Stimulated activated CD8-positive, alpha-beta memory T cell treated with anti-CD3 and anti-CD28 coated beads, Interleukin-7, amount 100 ng/mL, for 24 hours (primary cell): Measurements from ENCODE around the gene DGCR6.
"Not testable (repeated sequence)": the region's sequence is repeated elsewhere in the genome, so short reads cannot be mapped to it uniquely, and the experiment has no call there.

ENCODE experiments used
- DNase-seq: peaks from one replicate; pipeline ENCODE4 v3.0.0-alpha.2; 2020; ENCODE audit warnings: low read depth

Gene DGCR6

DNA sequence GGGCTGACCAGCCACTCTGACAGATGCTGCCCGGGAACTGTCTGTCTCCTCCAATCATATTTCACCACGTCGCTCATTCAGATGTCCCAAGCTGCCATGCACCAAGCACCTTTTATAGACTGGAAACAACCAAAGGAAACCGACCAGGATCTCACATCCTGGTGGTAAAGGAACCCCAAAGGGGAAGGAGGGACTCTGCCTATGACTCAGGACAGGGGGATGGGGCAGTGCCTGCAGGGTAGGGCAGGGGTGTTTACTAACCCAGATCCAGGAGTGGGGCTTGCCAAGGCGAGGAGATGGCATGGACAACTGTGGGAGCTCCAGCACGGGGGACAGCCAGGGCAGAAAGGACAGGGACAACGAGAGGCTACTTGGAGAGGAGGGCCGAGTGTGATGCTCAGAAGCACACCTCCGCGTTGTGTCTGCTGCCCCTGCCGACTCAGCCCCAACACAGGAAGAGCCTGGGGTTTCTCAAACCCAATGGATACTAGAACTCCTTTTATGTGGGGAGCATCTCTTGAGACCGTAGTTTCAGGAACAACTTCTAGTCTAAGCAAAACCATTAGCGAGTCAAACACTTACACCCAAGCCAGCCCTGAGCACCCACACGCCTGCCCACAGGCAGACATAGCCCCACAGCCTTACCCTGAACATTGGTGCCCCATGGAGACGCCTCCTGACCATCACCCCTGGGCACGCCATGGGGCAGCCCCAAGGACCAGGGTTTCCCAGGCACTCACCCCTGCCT lies 26.0 kb downstream of the DGCR6 start:
- no peak for DNase-seq

DNA sequence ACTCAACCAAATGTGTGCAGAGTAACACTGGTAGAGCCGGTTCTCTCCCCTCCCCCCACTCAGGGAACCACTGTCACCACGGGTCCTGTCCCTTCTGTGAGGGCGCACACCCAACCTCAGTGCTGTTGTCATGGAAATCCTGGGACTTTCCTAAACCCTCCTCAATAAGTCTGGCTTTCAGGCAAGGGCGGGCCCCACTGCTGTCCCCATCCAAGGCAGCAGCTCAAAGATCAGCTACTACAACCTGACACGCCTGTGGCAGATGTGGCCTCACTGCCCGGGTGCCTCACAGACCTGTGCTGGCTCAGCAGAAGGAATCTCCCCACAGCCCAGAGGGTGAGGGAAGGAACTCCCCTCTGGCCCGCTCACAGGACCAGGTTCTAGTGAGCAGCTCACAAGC lies 27.8 kb downstream of the DGCR6 start:
- no peak for DNase-seq

GRCh38 chr22:18934688-18935087 lies 28.6 kb downstream of the DGCR6 start:
- DNase-seq: not testable (repeated sequence)

GRCh38 chr22:18935889-18936529 lies 29.9 kb downstream of the DGCR6 start, which contains the start of gene PRODH:
Gene PRODH, minus strand, starts transcription at chr22:18936293. Its CDS starts 6 bp downstream, at chr22:18936287.
- no peak for DNase-seq

DNA sequence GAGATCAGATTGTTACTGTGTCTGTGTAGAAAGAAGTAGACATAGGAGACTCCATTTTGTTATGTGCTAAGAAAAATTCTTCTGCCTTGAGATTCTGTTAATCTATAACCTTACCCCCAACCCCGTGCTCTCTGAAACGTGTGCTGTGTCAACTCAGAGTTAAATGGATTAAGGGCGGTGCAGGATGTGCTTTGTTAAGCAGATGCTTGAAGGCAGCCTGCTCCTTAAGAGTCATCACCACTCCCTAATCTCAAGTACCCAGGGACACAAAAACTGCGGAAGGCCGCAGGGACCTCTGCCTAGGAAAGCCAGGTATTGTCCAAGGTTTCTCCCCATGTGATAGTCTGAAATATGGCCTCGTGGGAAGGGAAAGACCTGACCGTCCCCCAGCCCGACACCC lies 32.6 kb downstream of the DGCR6 start:
- not testable (repeated sequence) for DNase-seq

GRCh38 chr22:18947105-18947504 lies 41.0 kb downstream of the DGCR6 start:
- DNase-seq: not testable (repeated sequence)

- no peak for DNase-seq
Measured at GRCh38 chr22:18947905-18948304, 41.8 kb downstream of the DGCR6 start.

- no peak for DNase-seq
Measured at GRCh38 chr22:18950141-18950540, 44.0 kb downstream of the DGCR6 start.

GRCh38 chr22:18952022-18952421 lies 45.9 kb downstream of the DGCR6 start:
- DNase-seq: no peak

GRCh38 chr22:18953128-18953527 lies 47.0 kb downstream of the DGCR6 start:
- DNase-seq: not testable (repeated sequence)

- DNase-seq: peak; percentile 33
Measured at GRCh38 chr22:18954303-18954989, 48.3 kb downstream of the DGCR6 start.

GRCh38 chr22:18954990-18955571 lies 49.0 kb downstream of the DGCR6 start:
- DNase-seq: no peak

- DNase-seq: no peak
Measured at GRCh38 chr22:18955696-18956095, 49.6 kb downstream of the DGCR6 start.

DNA sequence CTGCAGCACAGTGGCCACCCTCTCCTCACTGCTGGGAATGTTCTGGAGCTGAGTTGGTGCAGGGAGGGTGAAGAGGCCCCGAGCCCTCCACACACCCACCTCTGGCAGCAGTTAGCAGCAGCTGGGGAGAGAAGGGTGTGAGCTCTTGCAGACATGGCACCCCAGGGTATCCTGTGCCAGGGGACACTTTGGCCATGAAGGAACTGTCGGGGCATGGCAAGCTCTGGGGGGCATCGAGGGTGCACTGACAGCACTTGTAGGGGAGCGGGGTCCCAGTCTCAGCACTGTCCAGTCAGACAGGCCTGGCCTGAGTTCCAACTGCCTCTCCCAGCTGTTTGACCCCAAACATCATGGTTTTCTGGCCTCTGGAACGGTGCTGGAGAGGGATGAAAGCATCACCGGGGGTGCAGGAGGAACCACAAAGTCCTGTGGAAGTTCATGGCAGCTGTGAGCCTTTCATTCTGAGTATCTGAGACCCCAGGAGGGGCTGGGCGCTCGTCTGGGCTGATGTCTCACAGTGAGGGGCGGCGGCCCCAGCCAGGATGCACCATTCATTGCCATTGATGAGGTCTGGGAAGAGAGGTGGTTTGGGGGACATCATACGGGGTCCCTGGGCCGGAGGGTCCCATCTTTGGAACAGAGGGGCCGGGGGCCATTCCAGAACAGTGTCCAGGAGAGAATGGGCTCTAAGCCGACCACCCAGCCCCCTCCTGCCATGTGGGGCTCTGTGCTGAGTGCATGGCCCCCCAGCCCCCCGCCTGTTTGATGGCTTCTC lies 50.2 kb downstream of the DGCR6 start:
- DNase-seq: not testable (repeated sequence)

- DNase-seq: not testable (repeated sequence)
Measured at GRCh38 chr22:18956956-18957355, 50.8 kb downstream of the DGCR6 start.

GRCh38 chr22:18957621-18958320 lies 51.7 kb downstream of the DGCR6 start:
- not testable (repeated sequence) for DNase-seq

GRCh38 chr22:18958321-18958705 lies 52.2 kb downstream of the DGCR6 start:
- DNase-seq: not testable (repeated sequence)

- not testable (repeated sequence) for DNase-seq
Measured at GRCh38 chr22:18958738-18959137, 52.6 kb downstream of the DGCR6 start.

DNA sequence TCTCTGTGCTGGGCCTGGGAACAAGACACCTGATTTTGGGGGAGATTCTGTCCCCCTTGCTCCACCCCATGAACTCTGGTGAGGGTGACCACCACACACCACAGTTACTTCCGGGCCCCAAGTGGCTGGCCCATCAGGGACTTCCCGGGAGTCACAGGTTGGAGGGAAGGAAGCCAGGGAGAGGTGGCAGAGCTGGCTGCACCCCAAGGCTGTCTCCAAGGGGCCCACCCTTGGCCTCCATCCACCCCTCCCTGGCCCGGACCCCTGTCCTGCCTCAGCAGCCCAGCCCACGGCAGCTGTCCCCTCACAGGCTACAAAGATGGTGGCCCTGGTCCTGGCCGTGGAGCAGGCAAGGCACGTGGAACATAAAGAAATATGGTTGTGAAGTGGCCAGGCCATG lies 53.1 kb downstream of the DGCR6 start:
- not testable (repeated sequence) for DNase-seq

DNA sequence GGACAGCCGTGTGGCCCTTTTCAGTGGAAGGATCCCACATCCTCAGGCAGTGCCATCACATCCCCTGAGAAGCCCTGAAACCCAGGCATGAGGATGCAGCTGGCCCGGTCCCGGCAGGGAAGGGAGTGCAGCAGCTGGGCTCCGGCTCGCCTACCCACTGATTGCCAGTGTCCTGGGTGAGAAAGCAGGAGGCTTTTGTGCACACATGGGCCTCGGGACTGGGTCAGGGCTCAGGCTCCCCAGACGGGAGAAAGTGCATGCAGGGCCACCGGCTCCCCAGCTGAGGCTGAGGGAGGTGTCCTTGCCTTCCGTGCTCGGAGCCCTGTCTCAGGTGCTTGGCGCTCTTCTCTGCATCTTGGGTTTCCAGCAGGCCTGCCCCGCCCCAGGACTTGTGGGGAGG lies 53.6 kb downstream of the DGCR6 start:
- DNase-seq: not testable (repeated sequence)
